Hematopoietic multipotent progenitor cell treated with erythropoietin and hydrocortisone succinate and interleukin-3 and kit ligand, for 15 days (in vitro differentiated cells): ENCODE results near the gene IFNGR1.
A peak's percentile ranks its signal among the peaks of the same experiment; 100 is the strongest.
"Not testable (repeated sequence)": the region's sequence is repeated elsewhere in the genome, so short reads cannot be mapped to it uniquely, and the experiment has no call there.

ENCODE experiments used
- DNase-seq: peaks from one replicate; pipeline ENCODE4 v3.0.0-alpha.2; 2015; ENCODE audit warnings: low spot score

The IFNGR1 gene

DNA sequence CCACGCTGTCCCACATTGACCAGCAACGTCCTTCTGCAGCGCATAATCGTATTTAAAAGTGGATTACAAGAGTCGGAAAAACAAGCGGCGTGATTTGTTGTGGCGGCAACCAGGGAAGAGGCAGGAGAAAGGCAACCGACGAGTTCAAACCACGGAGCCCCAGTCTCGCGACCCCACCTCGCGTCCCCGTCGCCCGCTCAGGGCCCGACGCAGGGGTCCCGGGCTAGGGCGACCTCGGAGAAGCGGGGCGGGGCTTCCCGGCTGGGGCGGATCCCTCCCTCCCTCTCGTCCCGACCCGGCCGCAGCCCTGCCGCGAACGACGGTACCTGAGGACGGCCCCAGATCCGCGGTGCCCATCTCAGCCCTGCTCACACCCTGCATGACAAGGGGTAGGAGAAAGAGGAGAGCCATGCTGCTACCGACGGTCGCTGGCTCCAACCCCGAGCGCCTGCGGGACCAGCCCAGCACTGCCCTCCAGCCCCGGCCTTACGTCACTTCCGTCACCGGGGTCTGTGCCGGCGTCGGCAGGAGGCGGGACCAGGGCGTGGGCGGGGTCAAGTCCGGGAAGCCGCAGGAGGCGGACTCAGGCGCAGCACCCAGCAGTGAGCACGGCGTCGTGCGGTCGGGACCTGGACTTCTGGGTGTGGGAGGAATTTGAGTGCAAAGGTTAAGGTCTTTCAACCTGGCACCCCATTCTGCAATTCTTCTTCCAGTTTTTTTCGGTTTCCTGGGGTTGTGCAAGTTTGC lies at the start of gene IFNGR1:
IFNGR1 (minus strand) TSS at position 469 of the 747 bp plus-strand sequence; CDS start at position 411, 58 bp downstream.
- DNase-seq: peak; percentile 94

DNA sequence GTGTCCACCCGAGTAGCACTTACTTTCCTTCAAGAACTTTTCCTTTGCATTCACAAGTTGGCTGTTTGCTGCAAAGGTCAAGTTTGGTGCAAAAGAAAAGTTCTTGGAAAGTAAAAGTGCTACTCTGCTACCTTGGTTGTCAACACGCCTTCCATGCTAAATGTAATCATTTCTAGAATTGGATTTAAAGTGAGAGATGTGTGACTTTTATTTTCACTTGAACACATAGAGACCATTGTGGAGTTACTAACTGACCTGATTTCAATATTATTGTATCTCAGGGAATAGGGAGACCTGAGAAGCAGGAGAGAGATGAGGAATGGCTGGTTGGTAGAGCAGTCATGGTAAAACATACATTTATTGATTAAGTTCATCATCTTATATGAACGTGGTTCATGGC lies 49.7 kb upstream of the IFNGR1 start:
- no peak for DNase-seq

DNA sequence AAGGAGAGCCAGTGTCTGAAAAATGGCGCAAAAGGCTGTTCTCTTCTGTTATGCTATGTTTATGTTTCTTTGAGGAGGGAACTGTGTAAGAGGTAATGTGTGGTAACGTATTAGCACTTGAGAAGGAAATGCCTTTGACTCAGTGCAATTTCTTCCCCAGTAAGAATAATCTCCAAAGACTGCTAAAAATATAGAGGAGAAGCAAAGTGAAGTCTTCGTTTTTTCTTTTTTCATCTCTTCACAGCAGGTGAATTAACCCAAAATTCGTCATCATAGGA lies 47.1 kb upstream of the IFNGR1 start:
- no peak for DNase-seq

DNA sequence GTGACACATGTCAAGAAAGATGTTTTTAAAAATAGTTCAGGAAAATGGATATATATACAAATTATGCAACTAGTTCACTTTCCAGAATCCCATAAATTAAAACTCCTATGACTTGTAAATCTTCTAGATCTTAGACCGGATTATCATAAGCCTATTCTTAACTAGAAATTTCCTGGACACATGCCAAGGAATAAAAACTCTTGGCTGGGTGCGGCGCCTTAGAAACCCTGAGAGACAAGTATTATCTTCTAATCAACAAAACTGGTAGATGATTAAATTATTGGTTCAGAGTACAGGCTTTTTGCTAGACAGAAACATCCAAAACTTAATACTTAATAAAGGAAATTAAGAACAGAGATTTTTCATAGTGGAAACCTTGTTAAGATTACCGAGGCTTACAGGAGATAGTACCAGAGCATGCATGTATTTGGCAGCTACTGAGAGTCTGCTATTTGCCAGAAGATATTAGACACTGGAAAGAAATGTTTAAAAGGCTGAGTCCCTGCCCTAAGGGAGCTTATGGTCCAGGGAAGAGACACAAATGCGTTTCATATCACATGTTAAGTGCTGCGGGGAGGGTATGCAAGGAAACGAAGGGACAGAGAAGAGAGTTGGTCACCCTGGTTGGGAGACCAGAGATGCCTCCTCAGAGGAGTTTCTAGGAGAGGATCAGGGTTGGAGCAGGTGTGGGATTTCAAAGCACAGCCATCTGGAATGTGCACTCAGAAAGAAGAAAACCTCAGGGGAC lies 46.5 kb upstream of the IFNGR1 start:
- no peak for DNase-seq

DNA sequence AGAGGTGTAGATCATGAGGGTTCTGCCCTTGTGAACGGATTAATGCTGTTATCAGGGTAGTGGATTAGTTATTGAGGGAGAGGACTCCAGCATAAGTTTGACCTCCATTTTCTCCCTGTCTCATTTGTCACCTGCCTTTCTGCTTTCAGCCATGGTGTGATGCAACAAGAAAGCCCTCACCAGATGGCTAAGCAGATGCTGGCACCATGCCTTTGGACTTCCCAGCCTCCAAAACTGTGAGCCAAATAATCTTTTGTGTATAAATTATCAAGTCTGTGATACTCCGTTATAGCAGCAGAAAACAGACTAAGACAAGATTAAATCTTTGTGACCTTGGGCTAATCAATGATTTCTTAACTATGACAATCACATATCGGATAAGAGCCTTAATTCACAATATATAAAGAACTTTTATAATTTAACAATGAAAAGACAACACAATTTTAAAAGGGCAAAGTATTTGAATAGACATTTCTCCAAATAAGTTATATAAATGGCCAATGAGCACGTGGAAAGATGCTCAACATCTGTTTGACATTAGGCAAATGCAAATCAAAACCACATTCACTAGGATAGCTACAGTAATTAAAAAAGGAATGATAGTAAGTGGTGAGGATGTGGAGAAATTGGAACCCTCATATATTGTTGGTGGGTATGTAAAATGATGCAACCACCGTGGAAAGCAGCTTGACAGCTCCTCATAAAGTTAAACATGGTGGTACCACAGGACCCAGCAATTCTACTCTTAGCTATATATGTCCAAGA lies 45.3 kb upstream of the IFNGR1 start:
- no peak for DNase-seq

DNA sequence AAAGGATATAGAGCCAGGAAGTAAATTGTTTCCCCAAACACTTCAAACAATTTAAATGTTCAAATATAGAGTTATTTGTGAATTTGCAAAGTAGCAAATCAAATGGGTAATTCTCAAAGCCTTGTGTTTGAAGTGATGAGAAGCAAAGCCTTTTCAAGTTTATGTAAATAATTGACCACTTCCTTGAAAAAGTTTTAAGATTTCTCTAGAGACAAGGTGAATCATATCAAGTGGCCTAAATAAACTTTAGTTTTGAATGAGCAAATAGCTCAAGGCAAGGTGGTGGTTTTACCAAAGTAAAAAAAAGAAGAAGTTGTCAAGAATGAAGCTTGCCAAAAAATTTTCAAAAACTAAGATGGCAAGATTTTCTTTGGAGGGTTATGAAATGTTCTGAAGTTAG lies 42.6 kb upstream of the IFNGR1 start:
- no peak for DNase-seq

DNA sequence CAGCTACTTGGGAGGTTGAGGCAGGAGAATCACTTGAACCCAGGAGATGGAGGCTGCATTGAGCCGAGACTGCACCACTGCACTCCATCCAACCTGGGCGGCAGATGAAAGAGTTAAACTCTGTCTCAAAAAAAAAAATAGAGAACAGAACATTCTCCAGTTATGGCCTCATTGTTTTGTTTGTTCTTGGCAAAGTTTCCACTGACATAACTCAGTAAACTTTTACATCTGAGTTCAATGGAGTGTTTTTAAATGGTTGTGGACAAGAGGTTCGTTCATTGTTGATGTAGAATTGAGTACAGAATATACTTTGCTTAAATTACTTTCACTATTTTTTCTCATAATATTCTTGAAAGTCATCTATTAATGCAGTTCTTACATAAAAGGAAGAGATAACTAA lies 42.2 kb upstream of the IFNGR1 start:
- no peak for DNase-seq

DNA sequence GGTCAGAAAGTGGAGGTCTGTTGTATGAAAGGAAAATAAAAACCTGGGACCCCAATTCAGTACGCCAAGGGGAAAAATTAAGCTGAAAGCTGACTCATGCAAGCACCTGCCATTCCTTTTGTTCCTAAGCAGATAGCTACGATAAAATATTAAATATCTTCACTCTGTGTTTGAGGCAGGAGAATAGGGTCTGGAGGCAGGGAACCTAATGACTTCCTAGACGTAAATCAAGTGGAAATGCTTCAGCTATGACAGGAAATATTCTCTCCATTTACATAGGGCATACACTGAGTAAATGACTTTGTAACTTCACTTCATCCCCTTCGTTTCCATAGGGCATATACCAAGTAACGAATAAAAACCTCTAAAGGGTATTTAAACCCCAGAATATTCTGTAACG lies 41.0 kb upstream of the IFNGR1 start:
- no peak for DNase-seq

DNA sequence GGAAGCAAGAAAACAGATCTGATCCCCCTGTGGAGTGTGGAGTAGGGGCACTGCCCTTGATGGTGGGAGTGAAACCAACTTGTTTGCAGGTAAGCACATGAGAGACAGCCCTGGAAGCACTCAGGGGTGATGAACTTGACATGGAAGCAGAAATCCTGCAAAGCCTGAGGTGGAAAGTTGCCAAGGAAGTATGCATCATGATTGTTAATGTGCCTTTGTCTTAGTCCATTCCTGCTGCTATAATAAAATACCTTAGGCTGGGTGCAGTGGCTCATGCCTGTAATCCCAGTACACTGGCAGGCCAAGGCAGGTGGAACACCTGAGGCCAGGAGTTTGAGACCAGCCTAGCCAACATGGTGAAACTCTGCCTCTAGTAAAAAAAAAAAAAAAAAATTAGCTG lies 40.2 kb upstream of the IFNGR1 start:
- DNase-seq: no peak

DNA sequence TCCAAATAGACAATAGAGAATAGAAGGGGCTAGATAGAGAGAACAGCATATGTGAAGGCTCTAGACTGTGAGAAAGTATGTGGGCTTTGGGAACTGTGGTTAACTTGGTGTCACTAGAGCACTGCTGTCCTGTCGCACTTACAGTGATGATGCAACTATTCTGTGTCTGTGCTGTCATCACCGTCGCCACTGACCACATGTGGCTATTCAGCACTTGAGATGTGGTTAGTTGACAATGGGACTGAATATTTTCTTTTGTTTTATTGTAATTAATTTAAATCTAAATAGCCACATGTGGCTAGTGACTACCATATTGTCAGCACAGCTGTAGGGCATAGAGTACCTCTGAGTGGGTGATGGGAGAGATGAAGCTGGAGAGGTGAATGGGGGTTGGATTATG lies 39.0 kb upstream of the IFNGR1 start:
- DNase-seq: no peak

DNA sequence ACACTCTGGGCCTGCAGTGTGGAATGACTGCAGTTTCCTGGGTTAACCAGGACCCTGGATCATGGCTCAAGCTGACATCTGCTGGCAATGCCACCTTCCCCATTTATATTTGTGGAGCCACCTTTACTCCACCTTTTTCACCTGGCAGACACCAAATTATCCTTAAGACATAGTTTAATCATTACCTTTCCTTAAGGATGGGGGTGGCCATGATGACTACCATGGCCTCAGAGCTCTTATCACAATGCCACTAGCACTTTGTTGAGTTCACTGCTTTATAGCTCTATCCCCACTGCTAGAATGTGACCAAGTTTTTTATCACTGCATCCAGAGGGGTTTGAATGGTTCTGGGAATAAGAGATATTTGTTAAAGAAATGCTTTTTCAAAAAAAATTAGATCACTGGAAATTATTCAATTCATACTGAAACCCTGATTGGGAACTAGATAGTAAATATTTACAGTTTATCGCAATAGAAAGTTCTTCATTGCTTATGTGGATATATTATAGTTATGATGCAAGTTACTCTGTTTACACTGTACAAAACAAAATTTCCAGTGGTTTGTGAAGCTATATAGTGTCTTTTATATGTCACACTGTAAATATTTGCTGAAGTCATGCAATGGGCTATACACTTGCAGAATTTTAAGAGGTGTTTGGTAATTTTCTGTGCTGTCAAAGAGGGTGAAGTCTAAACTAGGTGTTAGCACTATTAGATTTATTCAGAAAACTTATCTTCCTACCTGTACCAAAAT lies 37.3 kb upstream of the IFNGR1 start:
- DNase-seq: no peak

DNA sequence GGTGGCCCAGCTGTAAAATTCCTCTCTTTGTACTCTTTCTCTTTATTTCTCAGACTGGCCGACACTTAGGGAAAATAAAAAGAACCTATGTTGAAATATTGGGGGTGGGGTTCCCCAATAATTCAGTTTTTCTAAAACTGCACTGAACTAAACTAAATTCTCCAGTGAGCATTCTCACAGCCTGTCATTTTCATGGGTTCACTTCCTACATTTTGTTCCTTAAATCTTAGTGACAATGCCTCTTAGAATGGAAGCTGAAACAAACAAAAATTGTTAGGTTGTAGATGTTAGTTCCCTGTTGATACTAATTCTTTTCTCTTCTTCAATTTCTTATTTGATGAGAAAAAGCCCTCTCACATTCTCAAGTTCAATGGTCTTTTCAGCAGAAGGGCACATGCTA lies 35.8 kb upstream of the IFNGR1 start:
- DNase-seq: no peak

DNA sequence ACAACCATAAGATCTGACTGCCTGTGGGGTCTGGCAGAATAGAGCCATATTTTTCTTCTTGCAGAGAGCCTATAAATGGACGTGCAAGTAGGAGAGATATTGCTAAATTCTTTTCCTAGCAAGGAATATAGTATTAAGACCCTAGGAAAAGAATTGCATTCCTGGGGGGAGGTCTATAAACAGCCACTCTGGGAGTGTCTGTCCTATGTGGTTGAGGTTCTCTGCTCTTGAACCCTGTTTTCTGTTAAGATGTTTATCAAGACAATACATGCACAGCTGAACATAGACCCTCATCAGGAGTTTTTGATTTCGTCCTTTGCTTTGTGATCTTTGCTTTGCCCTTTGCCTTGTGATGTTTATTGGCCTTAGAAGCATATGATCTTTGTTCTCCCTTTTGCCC lies 35.2 kb upstream of the IFNGR1 start:
- not testable (repeated sequence) for DNase-seq

DNA sequence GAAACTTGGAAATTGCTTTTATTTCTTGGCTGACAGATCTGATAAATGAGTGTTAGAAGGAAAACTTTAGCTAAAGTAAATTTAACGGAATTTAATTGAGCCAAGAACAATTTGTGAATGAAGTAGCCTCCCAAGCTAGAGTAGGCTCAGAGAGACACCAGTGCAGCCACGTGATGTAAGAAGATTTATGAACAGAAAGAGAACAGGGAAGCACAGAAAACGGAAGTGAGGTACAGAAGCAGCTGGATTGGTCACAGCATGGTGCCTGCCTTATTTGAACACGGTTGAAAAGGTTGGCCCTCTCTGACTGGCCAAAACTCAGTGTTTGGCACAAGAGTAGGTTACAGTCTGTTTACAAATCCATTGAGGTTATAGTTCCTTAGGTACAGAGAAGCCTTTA lies 29.5 kb upstream of the IFNGR1 start:
- DNase-seq: no peak

DNA sequence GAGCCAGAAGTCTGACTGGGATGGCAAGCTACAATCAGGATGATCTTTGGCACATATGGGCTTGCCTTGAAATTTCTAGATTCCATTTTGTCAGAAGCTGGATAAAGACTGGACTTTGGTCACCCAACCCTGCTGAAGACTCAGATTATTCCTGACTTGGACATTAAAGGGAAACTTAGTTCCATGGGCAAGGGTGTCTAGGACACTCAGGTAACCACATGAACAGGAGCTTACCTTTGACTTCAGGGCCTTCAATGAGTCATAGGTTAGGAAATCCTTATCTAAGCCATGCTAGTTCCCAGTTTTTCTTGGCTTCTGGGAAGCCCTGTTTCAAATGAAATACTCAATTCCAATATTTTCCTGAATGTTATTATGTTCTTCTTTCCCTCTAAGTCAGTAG lies 28.5 kb upstream of the IFNGR1 start:
- no peak for DNase-seq

DNA sequence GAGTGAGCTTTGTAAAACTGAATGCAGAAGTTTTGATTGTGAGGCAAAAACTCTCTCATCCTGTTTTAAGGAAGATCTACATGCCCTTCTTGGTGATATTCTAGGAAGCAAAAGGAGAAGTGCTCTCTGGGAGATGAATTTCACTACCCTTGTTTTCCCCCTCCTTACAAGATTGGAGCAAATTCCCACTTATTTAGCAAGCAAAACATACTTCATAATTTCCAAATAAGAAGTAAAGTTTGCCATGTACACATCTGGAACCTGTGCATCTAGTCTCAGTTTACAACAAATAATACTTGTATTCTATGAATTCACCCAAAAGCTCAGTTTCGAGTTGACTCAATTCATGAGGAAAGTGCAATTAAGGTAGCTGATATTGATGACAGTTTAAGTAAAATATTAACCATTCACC lies 27.6 kb upstream of the IFNGR1 start:
- no peak for DNase-seq

DNA sequence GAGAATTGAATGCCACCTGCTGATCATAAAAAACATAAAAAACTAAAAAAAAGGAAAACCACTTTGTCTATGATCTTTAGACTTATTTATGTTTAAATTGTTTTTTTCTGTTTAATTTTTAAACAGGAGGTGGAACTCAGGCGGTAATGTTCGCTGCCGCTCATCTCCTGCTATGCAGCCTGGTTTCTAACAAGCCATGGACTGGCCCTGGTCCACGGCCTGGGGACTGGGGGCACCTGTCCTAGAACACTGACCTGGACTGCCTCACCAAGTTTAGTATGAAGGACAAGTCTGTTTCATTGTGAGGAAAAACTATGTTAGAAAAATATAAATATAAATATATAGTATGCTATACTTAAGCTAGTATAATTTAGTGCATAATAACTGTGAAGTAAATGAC lies 27.0 kb upstream of the IFNGR1 start:
- DNase-seq: no peak

DNA sequence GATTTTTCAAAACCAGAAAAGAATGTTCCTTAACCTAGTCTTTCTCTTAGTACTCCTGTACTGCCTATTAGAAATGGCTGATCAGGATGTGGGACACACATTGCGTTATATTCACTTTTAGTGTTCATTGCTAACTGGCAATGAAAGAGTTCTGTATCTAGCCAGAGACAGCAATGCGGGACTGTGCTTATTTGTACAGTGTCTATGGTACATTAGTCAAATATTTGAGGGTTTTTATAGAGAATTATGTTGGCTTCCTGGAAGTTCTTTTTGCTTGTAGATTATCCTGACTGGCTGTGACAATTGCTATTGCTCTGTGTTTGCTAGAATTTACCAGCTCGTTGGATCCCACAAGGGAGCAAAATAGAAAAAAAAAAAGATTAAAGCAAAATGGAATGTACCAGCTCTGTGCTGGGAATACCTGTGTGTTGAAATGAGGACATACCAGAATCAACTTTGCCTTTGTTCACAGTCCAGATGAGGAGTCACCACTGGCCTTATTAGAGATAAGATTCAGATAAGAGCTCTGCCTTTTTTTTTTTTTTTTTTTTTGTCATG lies 22.4 kb upstream of the IFNGR1 start:
- DNase-seq: no peak

DNA sequence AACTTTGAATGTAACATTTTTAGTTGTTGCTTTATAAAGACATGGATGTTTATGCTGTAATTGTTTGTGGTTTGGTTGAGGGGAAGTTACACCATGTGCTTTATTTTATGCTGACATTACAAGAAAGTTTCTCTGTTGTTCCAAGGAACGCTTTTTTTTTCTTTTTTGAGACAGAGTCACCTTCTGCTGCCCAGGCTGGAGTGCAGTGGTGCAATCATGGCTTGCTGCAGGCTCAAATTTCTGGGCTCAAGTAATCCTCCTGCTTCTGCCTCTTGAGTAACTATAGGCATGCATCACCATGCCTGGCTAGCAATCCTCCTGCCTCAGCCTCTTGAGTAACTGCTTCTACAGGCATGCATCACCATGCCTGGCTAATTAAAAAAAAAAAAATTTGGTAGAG lies 21.0 kb upstream of the IFNGR1 start:
- no peak for DNase-seq

DNA sequence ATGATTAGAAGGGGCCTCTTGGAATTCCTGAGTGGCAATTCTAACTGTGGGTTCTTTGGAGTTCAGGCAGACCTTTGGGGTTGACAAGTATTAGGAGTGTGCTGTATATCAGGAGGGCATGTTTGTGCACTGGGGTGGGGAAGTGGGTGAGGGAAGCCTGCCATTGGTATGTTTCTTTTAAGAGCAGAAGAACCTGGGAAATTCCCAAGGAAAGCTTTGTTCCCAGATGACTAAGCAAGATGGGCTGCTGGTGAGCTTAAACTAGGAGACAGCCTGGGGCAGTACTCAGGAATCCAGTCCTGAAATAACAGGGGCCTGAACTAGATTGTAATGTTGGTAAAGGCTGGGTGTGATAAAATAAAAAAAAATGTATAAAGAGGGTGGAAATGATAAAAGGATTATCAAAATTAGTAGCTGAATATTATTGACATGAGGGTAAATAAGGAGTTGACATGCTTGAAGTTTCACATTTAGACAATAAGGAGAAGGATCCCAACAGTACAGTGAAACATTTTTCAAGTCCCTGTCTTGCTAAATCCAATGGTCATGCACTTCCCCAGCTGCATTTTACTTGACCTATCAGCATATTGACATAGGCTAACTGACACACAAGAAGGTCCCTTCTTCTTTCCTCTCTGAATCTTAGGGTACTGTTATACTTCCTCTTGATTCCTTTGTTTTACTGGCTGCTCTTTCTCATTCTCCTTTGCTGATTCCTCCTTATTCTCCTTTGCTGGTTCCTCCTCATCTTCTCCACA lies 18.4 kb upstream of the IFNGR1 start:
- DNase-seq: no peak

DNA sequence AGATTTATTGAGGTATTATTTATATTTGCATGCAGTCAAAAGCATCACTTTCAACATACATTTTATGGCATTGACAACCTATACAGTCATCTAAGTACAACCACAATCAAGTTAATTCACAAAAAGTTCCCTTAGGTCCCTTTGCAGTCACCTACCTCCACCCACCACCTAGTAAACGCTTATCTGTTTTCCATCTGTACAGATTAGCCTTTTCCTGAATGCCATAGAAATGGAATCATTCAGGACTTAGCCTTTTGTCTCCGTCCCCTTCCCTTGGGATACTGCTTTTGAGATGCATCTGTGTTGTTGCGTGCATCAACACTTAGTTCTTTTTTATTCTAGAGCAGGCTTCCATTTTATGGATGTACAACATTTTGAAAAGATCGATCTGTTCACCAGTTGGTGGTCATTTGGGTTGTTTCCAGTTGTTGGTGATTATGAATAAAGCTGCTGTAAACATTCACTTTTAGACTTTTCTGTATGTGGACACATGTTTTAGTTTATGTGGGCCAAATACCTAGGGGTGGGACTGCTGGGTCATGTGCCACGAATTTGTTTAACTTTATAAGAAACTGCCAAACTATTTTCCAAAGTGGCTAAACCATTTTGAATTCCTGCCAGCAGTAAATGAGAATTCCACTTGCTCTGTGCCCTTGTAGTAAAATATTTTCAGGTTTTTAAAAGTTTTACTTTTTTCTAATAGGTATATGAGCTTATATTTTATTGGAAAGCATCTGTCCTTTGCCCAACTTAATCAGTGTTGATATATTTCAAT lies 17.6 kb upstream of the IFNGR1 start:
- DNase-seq: no peak
